ENCODE results near the gene STARD13.

STARD13 gene

GRCh38 chr13:33326246-33326645 lies 40.7 kb upstream of the STARD13 start:
- TF ChIP-seq CTCF (IDR thresholded peaks at IDR 0.05; ENCODE audit: borderline replicate concordance, control extremely low read depth, extremely low read depth, insufficient read depth, missing control alignments): no peak
- in situ Hi-C loops (cut with MboI; ENCODE audit: low sequenced_read_pairs, unreplicated experiment): no loop called here
- DNase-seq (ENCODE audit: low spot score): no peak

GRCh38 chr13:33323801-33324510 lies 38.4 kb upstream of the STARD13 start:
- in situ Hi-C loops (cut with MboI; ENCODE audit: low sequenced_read_pairs, unreplicated experiment): no loop called here
- no peak for DNase-seq (ENCODE audit: low spot score)
- no peak for TF ChIP-seq CTCF (IDR thresholded peaks at IDR 0.05; ENCODE audit: borderline replicate concordance, control extremely low read depth, extremely low read depth, insufficient read depth, missing control alignments)

- no peak for TF ChIP-seq CTCF (IDR thresholded peaks at IDR 0.05; ENCODE audit: borderline replicate concordance, control extremely low read depth, extremely low read depth, insufficient read depth, missing control alignments)
- DNase-seq (ENCODE audit: low spot score): no peak
- in situ Hi-C loops (cut with MboI; ENCODE audit: low sequenced_read_pairs, unreplicated experiment): no loop called here
Measured at GRCh38 chr13:33322965-33323668, 37.6 kb upstream of the STARD13 start.

- in situ Hi-C loops (cut with MboI; ENCODE audit: low sequenced_read_pairs, unreplicated experiment): no loop called here
- no peak for DNase-seq (ENCODE audit: low spot score)
- no peak for TF ChIP-seq CTCF (IDR thresholded peaks at IDR 0.05; ENCODE audit: borderline replicate concordance, control extremely low read depth, extremely low read depth, insufficient read depth, missing control alignments)
Measured at GRCh38 chr13:33322543-33322809, 36.9 kb upstream of the STARD13 start.

GRCh38 chr13:33321686-33322542 lies 36.4 kb upstream of the STARD13 start:
- no peak for DNase-seq (ENCODE audit: low spot score)
- TF ChIP-seq CTCF (IDR thresholded peaks at IDR 0.05; ENCODE audit: borderline replicate concordance, control extremely low read depth, extremely low read depth, insufficient read depth, missing control alignments): no peak
- in situ Hi-C loops (cut with MboI; ENCODE audit: low sequenced_read_pairs, unreplicated experiment): no loop called here

- TF ChIP-seq CTCF (IDR thresholded peaks at IDR 0.05; ENCODE audit: borderline replicate concordance, control extremely low read depth, extremely low read depth, insufficient read depth, missing control alignments): no peak
- in situ Hi-C loops (cut with MboI; ENCODE audit: low sequenced_read_pairs, unreplicated experiment): no loop called here
- DNase-seq (ENCODE audit: low spot score): no peak
Measured at GRCh38 chr13:33319859-33320258, 34.3 kb upstream of the STARD13 start.

All from GM13976 (cell line).